ENCODE data around the gene TREM1.

TREM1 gene

DNA sequence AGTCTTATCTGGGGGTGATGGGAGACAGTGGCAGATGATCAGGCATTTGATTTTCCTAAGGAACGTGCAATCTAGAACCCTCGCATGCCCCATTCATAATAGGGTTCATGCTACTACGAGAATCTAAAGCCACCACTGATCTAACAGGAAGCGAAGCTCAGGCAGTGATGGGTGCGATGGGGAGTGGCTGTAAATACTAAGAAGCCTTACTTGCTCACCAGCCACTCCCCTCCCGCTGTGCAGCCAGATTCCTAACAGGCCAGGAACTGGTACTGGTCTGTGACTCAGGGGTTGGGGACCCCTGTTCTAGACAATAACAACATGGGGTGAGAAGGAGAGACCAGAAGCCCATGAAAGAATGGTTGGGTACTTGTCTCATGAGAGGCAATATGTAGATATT lies 53.8 kb downstream of the TREM1 start:
- Histone ChIP-seq H3K9me3 (no peaks in the 10 kb centered on the region), H3K4me1 (no peaks in the 10 kb centered on the region), H3K4me3 (no peak overlapping the region), H3K27me3 (peaks cover 0 to 22% of the 10 kb centered on the region in 2 donors), H3K27ac (no peak overlapping the region), H3K36me3 (no peaks in the 10 kb centered on the region)
- DNase-seq = no peak
- no peak for TF ChIP-seq CTCF (IDR thresholded peaks at IDR 0.05)
- intact Hi-C loops (cut with DNase I; ENCODE audit: low total_unique reads) = no loop called here

GRCh38 chr6:41231246-41231645 lies 55.2 kb downstream of the TREM1 start:
- DNase-seq = no peak
- Histone ChIP-seq H3K4me1 (no peaks in the 10 kb centered on the region), H3K9me3 (no peaks in the 10 kb centered on the region), H3K27me3 (peaks cover 0 to 13% of the 10 kb centered on the region in 2 donors), H3K27ac (no peak overlapping the region), H3K36me3 (no peaks in the 10 kb centered on the region), H3K4me3 (no peak overlapping the region)
- no peak for TF ChIP-seq CTCF (IDR thresholded peaks at IDR 0.05)
- intact Hi-C loops (cut with DNase I; ENCODE audit: low total_unique reads) = no loop called here

DNA sequence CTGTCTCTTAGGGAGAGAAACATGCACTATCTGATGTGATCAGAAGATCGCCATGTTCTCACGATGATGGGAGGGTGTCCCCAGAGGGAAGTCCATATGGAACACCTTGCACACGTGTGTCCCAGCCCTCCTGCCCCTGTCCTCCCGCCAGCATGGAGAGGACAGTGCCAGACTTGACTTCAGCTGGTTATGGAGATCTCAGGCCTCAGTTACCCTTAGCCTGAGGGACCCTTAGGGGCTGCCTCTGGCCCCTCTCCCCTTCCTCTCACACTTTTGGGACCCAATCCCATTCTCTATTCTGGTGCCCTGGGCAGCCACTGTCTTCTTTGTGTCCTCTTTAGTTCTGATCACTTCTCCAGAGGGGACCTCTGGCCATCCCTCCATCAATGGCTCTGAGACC lies 56.8 kb downstream of the TREM1 start:
- DNase-seq = no peak
- intact Hi-C loops (cut with DNase I; ENCODE audit: low total_unique reads) = no loop called here
- no peak overlapping the region for H3K27ac ChIP-seq
- H3K27me3 ChIP-seq = peaks cover 0 to 14% of the 10 kb centered on the region in 2 donors
- no peak for TF ChIP-seq CTCF (IDR thresholded peaks at IDR 0.05)
- no peaks in the 10 kb centered on the region for H3K36me3 ChIP-seq
- H3K9me3 ChIP-seq = no peaks in the 10 kb centered on the region
- no peaks in the 10 kb centered on the region for H3K4me1 ChIP-seq
- H3K4me3 ChIP-seq = no peak overlapping the region

DNA sequence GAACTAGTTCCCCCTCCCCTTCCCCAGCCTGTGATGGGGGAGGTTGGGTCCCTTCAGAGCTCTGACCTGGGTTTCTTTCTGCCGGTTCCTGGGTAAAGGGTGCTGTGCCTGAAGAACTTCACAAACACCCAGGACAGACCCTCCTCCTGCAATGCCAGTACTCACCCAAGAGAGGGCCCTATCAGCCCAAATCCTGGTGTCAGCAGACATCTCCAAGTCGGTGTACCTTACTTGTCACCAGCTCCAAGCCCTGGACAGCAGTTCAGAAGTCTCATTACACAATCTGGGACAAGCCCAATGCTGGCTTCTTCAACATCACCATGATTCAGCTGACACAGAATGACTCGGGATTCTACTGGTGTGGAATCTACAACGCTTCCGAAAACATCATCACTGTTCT lies 57.9 kb downstream of the TREM1 start:
- no peak for DNase-seq
- Histone ChIP-seq H3K27ac (no peak overlapping the region), H3K4me1 (no peaks in the 10 kb centered on the region), H3K36me3 (no peaks in the 10 kb centered on the region), H3K9me3 (no peaks in the 10 kb centered on the region), H3K27me3 (peaks cover 0 to 20% of the 10 kb centered on the region in 2 donors), H3K4me3 (no peak overlapping the region)
- no peak for TF ChIP-seq CTCF (IDR thresholded peaks at IDR 0.05)
- intact Hi-C loops (cut with DNase I; ENCODE audit: low total_unique reads) = no loop called here

- peaks cover 0 to 24% of the 10 kb centered on the region in 2 donors for H3K27me3 ChIP-seq
- intact Hi-C loops (cut with DNase I; ENCODE audit: low total_unique reads) = no loop called here
Measured at GRCh38 chr6:41228096-41228495, 58.4 kb downstream of the TREM1 start, which contains the start of gene TREML4. Gene TREML4, plus strand, starts transcription at chr6:41228349. Its CDS starts 79 bp downstream, at chr6:41228428.

More at GRCh38 chr6:41228096-41228495, 58.4 kb downstream of the TREM1 start, which contains the start of gene TREML4:
- TF ChIP-seq CTCF (IDR thresholded peaks at IDR 0.05) = no peak
- Histone ChIP-seq H3K27ac (no peak within 1 kb of the TSS), H3K9me3 (no peaks in the 10 kb centered on the region), H3K36me3 (no peaks in the 10 kb centered on the region), H3K4me3 (no peak within 1 kb of the TSS), H3K4me1 (no peaks in the 10 kb centered on the region)
- no peak for DNase-seq

Data from tibial artery (tissue), 4 donors.